Measurements from ENCODE around the gene SFXN3. TPM values are rescaled to one million over a fixed set of nuclear protein-coding genes. Genes with fewer than 3 reads are reported as not detected.

Gene SFXN3
- total and polyA plus RNA-seq, 2 experiments from 2014 or later = 58.8 to 79.8 TPM

DNA sequence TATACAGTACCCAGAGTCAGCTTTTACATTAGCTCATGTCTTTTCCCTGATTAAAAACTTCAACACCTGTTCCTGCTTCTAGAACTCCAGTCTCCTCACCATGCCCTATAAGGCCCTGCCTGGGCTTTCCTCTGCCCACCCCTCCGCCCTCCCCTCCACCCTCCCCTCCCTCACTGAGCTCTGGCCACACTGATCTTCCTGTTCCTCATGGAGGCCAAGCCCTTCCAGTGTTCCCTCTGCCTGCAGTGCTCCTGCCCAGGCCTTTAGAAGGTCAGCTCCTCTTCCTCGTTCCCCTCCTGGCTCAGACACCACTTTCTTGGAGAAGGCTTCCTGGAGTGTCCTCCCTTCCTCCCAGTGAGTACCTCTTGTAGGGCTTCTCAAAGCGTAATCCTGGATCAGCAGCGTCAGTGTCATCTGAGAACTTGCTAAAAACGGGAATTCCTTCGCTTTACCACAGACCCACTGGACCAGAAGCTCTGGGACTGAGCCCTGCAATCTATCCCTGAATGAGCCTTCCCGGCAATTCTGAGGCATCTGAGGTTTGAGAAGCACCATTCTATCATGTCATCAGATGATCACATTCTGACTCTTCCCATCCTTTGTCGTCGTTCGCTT lies 3.8 kb upstream of the SFXN3 start:
- in situ Hi-C loops (cut with MboI) = no loop called here
- no peak overlapping the region for H3K4me2 ChIP-seq (ENCODE audit: unreplicated experiment)
- no peaks in the 10 kb centered on the region for H3K27me3 ChIP-seq (replicated peaks; ENCODE audit: insufficient read depth)
- H3K4me1 ChIP-seq (ENCODE audit: insufficient read depth) = no peaks in the 10 kb centered on the region
- no peak overlapping the region for H3K27ac ChIP-seq
- H3K9ac ChIP-seq = no peak overlapping the region
- H2AFZ ChIP-seq = no peak overlapping the region
- no peaks in the 10 kb centered on the region for H4K20me1 ChIP-seq (ENCODE audit: insufficient read depth)
- no peaks in the 10 kb centered on the region for H3K79me2 ChIP-seq (ENCODE audit: insufficient read depth)
- 77 to 80% methylated on average over 10 of the region's 10 CpGs for WGBS, 2 experiments (ENCODE audit: low coverage in 1 of 2, low lambda C conversion rate in 2 of 2, missing lambda C conversion rate in 2 of 2)
- H3K4me3 ChIP-seq = no peak overlapping the region
- no peaks in the 10 kb centered on the region for H3F3A ChIP-seq (ENCODE audit: insufficient read depth)
- no peaks in the 10 kb centered on the region for H3K9me3 ChIP-seq (ENCODE audit: low read depth)
- TF ChIP-seq EZH2phosphoT487 (IDR thresholded peaks at IDR 0.05; ENCODE audit: insufficient read depth, low read depth) = no peak
- TF ChIP-seq EZH2 (IDR thresholded peaks at IDR 0.05; ENCODE audit: insufficient read depth, poor library complexity, severe bottlenecking) = no peak
- no peaks in the 10 kb centered on the region for H3K36me3 ChIP-seq (ENCODE audit: low read depth)
- H3K9me2 ChIP-seq (ENCODE audit: insufficient read depth) = no peaks in the 10 kb centered on the region
- DNase-seq = no peak

DNA sequence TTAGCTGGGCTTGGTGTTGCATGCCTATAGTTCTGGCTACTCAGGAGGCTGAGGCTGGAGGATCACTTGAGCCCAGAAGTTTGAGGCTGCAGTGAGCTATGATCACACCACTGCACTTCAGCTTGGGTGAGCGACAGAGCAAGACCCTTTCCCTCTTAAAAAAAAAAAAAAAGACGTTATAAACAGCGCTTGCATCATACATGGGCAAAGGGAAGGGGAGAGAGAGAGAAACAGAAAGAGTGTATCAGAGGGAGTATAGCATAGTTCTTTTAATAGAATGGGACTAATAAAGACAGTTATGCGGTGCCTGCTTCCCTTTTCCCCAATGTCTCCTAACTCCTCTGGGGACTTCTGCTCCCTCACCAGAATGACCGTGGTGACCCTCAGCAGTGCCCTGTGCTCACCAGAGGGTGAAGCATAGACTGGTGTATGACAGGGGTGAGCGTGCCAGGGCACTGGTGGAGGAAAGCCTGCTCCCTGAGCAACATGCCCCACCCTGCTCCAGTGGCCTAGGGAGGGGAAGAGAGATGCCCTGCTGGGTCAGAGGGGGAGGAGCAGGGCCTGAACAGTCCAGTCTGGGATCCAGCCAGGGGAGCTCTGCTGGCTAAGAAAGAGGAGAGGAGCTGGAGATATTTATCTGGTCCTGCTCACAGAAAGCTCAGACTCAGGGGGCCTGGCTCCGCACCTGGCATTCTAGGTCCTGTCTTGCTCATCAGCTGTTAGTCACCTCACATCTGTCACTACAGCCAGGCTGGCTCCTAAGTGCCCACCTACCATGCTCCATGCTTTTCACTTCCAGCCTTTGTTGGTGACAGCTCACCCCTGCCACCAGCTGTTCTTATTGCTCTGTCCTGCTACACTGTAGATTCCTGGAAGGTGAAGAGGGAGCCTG lies 2.3 kb upstream of the SFXN3 start:
- no peak overlapping the region for H2AFZ ChIP-seq
- H3K27ac ChIP-seq = no peak overlapping the region
- no peak overlapping the region for H3K9ac ChIP-seq
- H3K36me3 ChIP-seq (ENCODE audit: low read depth) = no peaks in the 10 kb centered on the region
- peaks cover 9% of the 10 kb centered on the region; the same call in 1 of the 2 replicates for H3F3A ChIP-seq (ENCODE audit: insufficient read depth)
- DNase-seq = peak; percentile 20
- H3K9me2 ChIP-seq (ENCODE audit: insufficient read depth) = no peaks in the 10 kb centered on the region
- H3K9me3 ChIP-seq (ENCODE audit: low read depth) = no peaks in the 10 kb centered on the region
- WGBS, 2 experiments (ENCODE audit: low coverage in 1 of 2, low lambda C conversion rate in 2 of 2, missing lambda C conversion rate in 2 of 2) = 67 to 75% methylated on average over 7 of the region's 7 CpGs
- H3K4me1 ChIP-seq (ENCODE audit: insufficient read depth) = peaks cover 7% of the 10 kb centered on the region
- peaks cover 8% of the 10 kb centered on the region for H3K79me2 ChIP-seq (ENCODE audit: insufficient read depth)
- H3K4me3 ChIP-seq = no peak overlapping the region
- H3K27me3 ChIP-seq (replicated peaks; ENCODE audit: insufficient read depth) = no peaks in the 10 kb centered on the region
- H4K20me1 ChIP-seq (ENCODE audit: insufficient read depth) = no peaks in the 10 kb centered on the region
- no peak for TF ChIP-seq EZH2phosphoT487 (IDR thresholded peaks at IDR 0.05; ENCODE audit: insufficient read depth, low read depth)
- TF ChIP-seq EZH2 (IDR thresholded peaks at IDR 0.05; ENCODE audit: insufficient read depth, poor library complexity, severe bottlenecking) = no peak
- no peak overlapping the region for H3K4me2 ChIP-seq (ENCODE audit: unreplicated experiment)
- in situ Hi-C loops (cut with MboI) = no loop called here

DNA sequence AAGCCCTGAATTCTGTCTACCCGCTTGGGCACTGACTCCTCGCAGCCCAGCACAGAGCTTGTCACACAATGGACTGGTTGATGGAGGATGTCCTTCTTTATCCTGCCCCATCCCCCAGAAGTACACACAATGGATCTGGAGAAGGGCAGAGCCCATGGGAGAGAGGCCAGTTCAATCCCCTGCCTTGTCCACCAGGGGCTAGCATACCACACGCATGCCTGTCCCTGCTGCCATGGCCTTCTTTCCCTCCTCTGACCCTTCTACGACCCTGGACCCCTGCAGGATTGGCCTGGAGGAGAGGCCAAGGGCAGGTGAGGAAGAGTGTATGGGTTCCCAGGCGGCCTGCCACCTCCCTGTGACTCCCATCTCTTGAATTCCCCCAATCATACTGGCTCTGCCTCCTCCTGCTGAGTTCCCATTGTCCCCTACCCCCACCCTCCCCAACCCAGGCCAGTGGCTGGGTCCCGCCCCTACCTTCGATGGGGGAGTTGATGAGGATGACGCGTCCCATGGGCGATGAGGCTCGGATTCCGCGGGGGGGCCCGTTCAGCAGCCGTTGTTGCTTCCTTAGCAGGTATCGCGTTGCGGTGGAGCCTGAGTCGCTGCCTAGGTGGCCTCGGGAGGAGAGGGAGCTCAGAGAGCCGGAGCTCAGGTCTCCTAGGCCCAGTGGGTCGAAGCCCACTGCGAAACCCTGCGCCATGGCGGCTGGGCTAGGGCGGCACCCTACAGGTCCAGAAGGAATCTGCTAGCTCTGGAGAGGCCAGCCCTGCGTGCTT lies 1.3 kb upstream of the SFXN3 start:
- H3K4me1 ChIP-seq (ENCODE audit: insufficient read depth) = peaks cover 12% of the 10 kb centered on the region
- H4K20me1 ChIP-seq (ENCODE audit: insufficient read depth) = no peaks in the 10 kb centered on the region
- in situ Hi-C loops (cut with MboI) = no loop called here
- H3K4me3 ChIP-seq = no peak overlapping the region
- no peak overlapping the region for H3K27ac ChIP-seq
- no peaks in the 10 kb centered on the region for H3K9me3 ChIP-seq (ENCODE audit: low read depth)
- 72 to 78% methylated on average over 22 to 27 of the region's 27 CpGs for WGBS, 2 experiments (ENCODE audit: low coverage in 1 of 2, low lambda C conversion rate in 2 of 2, missing lambda C conversion rate in 2 of 2)
- DNase-seq = peak; percentile 36
- H3K9me2 ChIP-seq (ENCODE audit: insufficient read depth) = no peaks in the 10 kb centered on the region
- peaks cover 18% of the 10 kb centered on the region for H3K79me2 ChIP-seq (ENCODE audit: insufficient read depth)
- H2AFZ ChIP-seq = no peak overlapping the region
- H3K36me3 ChIP-seq (ENCODE audit: low read depth) = peaks cover 2% of the 10 kb centered on the region; the same call in 1 of the 2 replicates
- peaks cover 10% of the 10 kb centered on the region; the same call in 1 of the 2 replicates for H3F3A ChIP-seq (ENCODE audit: insufficient read depth)
- no peak overlapping the region for H3K4me2 ChIP-seq (ENCODE audit: unreplicated experiment)
- H3K27me3 ChIP-seq (replicated peaks; ENCODE audit: insufficient read depth) = no peaks in the 10 kb centered on the region
- no peak overlapping the region for H3K9ac ChIP-seq
- no peak for TF ChIP-seq EZH2phosphoT487 (IDR thresholded peaks at IDR 0.05; ENCODE audit: insufficient read depth, low read depth)
- TF ChIP-seq EZH2 (IDR thresholded peaks at IDR 0.05; ENCODE audit: insufficient read depth, poor library complexity, severe bottlenecking) = no peak

DNA sequence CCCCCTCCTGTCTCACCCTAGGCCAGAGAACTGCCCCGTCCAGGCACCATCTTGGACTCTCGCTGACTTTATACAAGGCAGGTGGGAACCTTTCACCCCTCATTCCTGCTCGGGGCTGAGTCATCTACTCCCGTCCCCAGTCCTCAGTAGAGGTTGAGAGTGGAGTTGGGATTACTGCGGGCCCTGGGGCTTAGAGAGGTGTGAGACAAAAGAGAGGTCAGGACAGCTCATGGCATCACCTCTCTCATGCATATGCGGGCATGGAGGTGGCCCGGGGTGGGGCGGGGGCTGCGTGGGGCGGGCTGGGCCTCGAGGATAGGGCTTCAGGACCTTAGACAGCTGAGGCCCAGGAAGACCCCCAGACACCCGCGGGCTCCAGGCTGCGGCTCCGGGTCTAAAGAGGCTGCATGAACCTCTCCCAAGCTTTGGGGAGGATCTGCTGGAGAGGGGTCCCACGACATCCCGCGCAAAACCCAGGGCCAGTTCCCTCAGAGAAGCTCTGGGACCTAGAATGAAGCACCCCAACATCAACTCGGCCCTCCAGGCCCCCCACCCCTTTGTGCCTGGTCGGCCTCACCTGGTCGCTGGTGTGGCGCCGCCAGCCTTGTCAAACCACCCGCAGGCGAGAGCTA lies 422 bp upstream of the SFXN3 start:
- 19 to 22% methylated on average over 17 to 25 of the region's 25 CpGs for WGBS, 2 experiments (ENCODE audit: low coverage in 1 of 2, low lambda C conversion rate in 2 of 2, missing lambda C conversion rate in 2 of 2)
- in situ Hi-C loops (cut with MboI) = no loop called here
- peak overlapping the region; percentile 97; the same call in 1 of the 2 replicates for H3K9ac ChIP-seq

More for the DNA sequence above, 422 bp upstream of the SFXN3 start:
- DNase-seq = no peak
- Histone ChIP-seq H4K20me1 (ENCODE audit: insufficient read depth) (no peaks in the 10 kb centered on the region), H3K9me3 (ENCODE audit: low read depth) (no peaks in the 10 kb centered on the region), H3K27me3 (replicated peaks; ENCODE audit: insufficient read depth) (no peaks in the 10 kb centered on the region), H3F3A (ENCODE audit: insufficient read depth) (peaks cover 10% of the 10 kb centered on the region; the same call in 1 of the 2 replicates), H3K4me3 (peak overlapping the region; percentile 82), H3K9me2 (ENCODE audit: insufficient read depth) (no peaks in the 10 kb centered on the region), H3K36me3 (ENCODE audit: low read depth) (peaks cover 11% of the 10 kb centered on the region), H3K4me2 (ENCODE audit: unreplicated experiment) (peak overlapping the region; percentile 96), H3K27ac (no peak overlapping the region), H3K4me1 (ENCODE audit: insufficient read depth) (peaks cover 12% of the 10 kb centered on the region), H3K79me2 (ENCODE audit: insufficient read depth) (peaks cover 27% of the 10 kb centered on the region), H2AFZ (peak overlapping the region; percentile 84)
- no peak for TF ChIP-seq EZH2 (IDR thresholded peaks at IDR 0.05; ENCODE audit: insufficient read depth, poor library complexity, severe bottlenecking)
- TF ChIP-seq EZH2phosphoT487 (IDR thresholded peaks at IDR 0.05; ENCODE audit: insufficient read depth, low read depth) = no peak

Measured in GM23248 (cell line).